GM21367 (cell line): ENCODE data around the gene OR8G5.
"Not testable (repeated sequence)": the region's sequence is repeated elsewhere in the genome, so short reads cannot be mapped to it uniquely, and the experiment has no call there.

Source experiments
- ATAC-seq: cut with Tn5 transposase; IDR thresholded peaks from one replicate; pipeline ENCODE4 v1.9.1; 2021; ENCODE audit not compliant: unreplicated experiment

Gene OR8G5, protein sequence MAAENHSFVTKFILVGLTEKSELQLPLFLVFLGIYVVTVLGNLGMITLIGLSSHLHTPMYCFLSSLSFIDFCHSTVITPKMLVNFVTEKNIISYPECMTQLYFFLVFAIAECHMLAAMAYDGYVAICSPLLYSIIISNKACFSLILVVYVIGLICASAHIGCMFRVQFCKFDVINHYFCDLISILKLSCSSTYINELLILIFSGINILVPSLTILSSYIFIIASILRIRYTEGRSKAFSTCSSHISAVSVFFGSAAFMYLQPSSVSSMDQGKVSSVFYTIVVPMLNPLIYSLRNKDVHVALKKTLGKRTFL

DNA sequence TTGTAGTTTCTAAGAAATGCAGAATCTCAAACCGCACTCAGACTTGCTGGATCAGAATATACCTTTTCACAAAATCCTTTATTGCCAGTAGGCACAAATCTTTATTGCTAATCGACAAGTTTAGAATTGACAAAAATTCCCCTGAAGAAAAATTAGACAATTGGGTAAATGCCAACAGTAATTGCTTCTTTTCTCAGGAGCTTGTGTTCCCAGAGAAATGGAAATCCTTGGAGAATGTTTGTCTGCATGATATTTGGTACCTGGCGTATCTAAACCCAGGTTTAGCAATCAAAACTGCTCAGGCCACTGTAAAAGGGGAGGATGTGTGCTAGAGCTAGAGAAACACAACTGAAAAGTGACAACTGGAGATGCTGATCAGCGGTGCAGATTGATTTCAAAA, at the start of gene OR8G5:
Gene OR8G5 (plus strand): TSS at position 301 of the 400 bp plus-strand sequence. CDS start 8,556 bp downstream, outside the sequence.
- no peak for ATAC-seq

DNA sequence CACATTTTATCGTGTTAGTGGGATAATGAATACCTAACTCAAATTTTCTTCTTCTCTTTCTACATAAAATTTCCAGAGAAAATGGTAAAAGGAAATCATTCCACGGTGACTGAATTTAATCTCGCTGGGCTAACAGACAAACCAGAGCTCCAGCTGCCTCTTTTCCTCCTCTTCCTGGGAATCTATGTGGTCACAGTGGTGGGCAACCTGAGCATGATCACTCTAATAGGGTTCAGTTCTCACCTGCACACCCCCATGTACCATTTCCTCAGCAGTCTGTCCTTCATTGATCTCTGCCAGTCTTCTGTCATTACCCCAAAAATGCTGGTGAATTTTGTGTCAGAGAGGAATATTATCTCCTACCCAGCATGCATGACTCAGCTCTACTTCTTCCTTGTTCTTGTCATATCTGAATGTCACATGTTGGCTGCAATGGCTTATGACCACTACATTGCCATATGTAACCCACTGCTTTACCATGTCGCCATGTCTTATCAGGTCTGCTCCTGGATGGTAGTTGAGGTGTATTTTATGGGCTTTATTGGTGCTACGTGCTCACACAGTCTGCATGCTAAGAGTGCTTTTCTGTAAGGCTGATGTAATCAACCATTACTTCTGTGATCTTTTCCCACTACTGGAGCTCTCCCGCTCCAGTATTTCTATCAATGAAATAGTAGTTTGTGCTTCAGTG, 48.9 kb upstream of the OR8G5 start:
- no peak for ATAC-seq

GRCh38 chr11:124209824-124210357, 46.3 kb upstream of the OR8G5 start:
- no peak for ATAC-seq

GRCh38 chr11:124210421-124210820, 45.8 kb upstream of the OR8G5 start:
- no peak for ATAC-seq

DNA sequence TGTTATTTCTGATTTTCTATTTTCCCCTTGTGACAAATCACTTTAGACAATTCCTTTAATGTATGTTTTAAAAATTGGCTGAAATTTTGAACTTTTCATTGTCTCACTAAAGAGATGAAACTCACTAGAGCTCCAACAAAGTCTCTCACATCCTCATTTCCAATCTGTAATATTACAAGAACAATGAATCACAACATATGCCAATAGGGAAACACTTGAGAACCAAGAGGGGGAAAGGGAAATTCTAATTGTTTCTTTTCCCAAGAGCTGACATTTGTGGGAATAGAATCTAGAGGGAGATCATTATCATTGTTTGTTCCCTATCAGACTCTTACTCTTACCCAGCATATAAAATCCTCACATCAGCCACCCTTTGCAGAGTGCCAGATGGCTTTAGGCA, 44.9 kb upstream of the OR8G5 start:
- ATAC-seq: no peak

DNA sequence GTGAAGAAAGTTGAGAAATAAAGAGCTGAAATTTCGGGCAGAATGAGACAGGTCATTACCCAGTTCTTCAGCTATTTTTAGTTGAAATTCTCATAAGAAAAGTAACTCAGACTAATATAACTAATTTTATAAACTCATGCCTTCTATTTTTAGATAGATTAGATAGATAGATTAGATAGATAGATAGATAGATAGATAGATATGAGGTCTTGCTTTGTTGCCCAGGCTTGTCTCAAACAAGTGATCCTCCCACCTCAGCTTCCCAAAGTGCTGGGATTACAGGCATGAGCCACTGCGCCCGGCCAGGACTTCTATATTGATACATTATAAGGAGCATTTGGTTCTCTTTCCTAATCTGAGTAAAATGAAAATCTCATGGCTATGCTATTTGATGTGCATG, 42.1 kb upstream of the OR8G5 start:
- no peak for ATAC-seq

DNA sequence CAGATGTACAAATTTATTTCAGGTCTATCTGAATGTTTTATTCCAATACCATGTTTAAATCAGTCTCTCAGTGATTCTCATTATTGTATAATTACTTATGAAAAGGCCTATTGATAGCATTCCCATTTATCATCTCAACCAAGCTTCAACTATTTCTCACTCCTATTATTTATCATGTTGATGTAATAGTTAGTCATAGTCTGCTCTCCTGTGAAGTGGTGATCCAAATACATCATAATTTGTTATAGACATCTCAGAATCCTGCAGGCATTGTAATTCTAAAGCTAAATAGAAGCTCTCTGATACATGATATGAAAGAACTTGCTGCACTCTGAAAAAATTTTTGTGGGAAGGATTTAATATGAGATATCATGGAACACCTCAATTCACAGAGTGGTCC, 37.0 kb upstream of the OR8G5 start:
- ATAC-seq: no peak

GRCh38 chr11:124222407-124222806, 33.8 kb upstream of the OR8G5 start:
- ATAC-seq: no peak

DNA sequence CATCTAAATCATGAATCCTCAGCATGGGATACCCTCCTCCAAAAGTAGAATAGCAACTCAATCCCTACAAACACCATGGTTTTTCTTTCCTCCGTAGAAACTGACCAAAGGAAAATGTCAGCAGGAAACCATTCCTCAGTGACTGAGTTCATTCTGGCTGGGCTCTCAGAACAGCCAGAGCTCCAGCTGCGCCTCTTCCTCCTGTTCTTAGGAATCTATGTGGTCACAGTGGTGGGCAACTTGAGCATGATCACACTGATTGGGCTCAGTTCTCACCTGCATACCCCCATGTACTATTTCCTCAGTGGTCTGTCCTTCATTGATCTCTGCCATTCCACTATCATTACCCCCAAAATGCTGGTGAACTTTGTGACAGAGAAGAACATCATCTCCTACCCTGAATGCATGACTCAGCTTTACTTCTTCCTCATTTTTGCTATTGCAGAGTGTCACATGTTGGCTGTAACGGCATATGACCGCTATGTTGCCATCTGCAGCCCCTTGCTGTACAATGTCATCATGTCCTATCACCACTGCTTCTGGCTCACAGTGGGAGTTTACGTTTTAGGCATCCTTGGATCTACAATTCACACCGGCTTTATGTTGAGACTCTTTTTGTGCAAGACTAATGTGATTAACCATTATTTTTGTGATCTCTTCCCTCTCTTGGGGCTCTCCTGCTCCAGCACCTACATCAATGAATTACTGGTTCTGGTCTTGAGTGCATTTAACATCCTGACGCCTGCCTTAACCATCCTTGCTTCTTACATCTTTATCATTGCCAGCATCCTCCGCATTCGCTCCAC, 31.4 kb upstream of the OR8G5 start:
- ATAC-seq: not testable (repeated sequence)

DNA sequence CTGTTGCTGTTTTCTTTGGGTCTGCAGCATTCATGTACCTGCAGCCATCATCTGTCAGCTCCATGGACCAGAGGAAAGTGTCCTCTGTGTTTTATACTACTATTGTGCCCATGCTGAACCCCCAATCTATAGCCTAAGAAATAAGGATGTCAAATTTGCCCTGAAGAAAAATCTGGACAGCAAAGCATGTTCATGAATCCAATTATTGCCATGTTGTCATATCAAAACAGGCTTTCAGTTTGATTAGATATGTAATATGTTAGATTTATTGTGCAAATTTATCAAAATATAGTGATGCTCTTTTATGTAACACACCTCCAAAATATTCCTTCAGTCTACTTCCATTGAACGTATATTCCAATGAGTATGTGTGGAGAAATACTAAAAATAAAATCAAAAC, 30.7 kb upstream of the OR8G5 start:
- ATAC-seq: no peak

- ATAC-seq: no peak
Observed at GRCh38 chr11:124233376-124233775, 22.8 kb upstream of the OR8G5 start.

DNA sequence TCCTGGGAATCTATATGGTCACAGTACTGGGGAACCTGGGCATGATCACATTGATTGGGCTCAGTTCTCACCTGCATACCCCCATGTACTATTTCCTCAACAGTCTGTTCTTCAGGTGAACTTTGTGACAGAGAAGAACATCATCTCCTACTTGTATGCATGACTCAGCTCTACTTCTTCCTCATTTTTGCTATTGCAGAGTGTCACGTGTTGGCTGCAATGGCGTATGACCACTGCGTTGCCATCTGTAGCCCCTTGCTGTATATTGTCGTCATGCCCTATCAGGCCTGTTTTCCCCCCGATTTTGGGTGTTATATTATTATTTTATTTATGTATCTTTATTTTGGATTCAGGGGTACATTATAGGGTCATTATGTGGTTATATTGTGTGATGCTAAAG, 17.7 kb upstream of the OR8G5 start:
- ATAC-seq: no peak

- no peak for ATAC-seq
Observed at GRCh38 chr11:124240621-124241397, 15.4 kb upstream of the OR8G5 start, which contains the start of gene OR8G1. OR8G1 (plus strand) TSS chr11:124241095; CDS start chr11:124249676, 8,581 bp downstream.

DNA sequence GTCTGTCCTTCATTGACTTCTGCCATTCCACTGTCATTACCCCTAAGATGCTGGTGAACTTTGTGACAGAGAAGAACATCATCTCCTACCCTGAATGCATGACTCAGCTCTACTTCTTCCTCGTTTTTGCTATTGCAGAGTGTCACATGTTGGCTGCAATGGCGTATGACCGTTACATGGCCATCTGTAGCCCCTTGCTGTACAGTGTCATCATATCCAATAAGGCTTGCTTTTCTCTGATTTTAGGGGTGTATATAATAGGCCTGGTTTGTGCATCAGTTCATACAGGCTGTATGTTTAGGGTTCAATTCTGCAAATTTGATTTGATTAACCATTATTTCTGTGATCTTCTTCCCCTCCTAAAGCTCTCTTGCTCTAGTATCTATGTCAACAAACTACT, 6.3 kb upstream of the OR8G5 start:
- ATAC-seq: not testable (repeated sequence)

- ATAC-seq: not testable (repeated sequence)
Observed at GRCh38 chr11:124265041-124265440, 8.9 kb downstream of the OR8G5 start.

DNA sequence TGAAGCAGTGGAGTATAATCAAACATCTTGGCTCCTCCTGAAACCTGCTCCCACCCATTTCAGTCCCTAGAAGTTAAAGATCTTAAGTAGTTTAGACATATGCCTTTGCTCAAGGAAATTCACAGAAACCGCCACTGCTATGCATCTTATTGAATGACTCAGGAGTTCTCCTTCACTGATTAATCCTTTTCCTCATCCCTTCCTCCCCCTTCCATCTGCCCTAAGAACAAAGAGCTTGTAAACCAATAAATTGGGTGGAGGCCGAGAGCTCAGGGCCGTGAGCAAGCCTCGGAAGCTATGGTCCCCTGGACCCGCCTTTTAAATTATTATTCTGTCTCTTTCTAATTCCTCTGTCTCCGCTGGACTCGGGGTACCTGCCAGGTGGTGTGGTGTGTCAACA, 14.7 kb downstream of the OR8G5 start:
- ATAC-seq: not testable (repeated sequence)

DNA sequence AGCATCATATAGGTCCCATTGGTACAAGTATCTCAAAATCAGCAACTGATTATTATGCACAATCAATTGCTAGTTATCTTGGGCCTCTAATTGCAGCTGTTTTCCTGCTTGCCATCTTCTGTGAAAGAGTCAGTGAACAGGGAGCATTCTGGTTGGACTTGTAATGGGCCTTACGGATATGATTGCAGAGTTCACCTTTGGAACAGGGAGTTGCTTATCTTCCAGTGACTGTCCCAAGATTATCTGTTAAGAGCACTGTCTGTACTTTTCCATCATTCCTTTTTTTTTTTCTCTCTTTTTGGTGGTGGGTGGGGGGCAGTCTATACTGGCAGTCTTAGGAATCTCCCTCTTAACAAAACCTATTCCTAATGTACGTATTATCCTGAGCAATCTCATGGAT, 17.8 kb downstream of the OR8G5 start:
- no peak for ATAC-seq

DNA sequence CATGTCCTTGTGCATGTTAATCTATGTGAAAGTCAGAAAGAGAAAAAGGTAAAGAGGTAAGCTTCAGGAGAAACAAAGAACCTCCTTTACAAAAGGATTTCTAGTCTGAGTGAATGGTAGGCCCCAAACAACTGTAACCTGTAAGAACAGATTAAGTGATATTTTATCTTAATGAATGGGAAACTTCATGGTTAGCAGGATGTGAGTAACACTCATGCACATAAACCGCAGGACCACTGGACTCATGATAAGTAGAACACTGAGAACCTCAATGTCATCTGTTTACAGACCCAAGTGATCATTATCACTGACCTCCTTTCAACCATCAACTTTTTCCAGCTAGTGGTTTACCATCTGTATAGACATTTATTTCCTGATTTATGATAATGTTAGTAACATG, 19.9 kb downstream of the OR8G5 start:
- ATAC-seq: no peak

- no peak for ATAC-seq
Observed at GRCh38 chr11:124277207-124277606, 21.0 kb downstream of the OR8G5 start.

DNA sequence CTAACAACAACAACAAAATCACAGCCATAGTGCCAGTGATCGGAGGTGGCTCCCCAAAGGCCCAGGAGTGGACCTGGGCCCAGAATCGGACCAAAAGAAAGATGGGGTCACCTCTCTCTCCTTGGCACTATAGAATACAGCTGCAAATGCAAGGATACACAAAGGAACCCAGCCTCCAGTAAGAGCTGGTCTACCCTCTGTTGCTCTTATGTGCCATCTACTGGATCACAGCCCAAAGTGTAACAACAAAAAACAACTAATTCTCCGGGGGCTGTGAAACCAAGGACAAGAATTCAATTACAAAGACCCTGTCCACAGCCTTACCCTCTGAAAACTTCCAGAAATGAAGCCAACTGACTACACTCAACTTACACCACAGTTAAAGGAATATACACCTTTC, 21.6 kb downstream of the OR8G5 start:
- no peak for ATAC-seq

DNA sequence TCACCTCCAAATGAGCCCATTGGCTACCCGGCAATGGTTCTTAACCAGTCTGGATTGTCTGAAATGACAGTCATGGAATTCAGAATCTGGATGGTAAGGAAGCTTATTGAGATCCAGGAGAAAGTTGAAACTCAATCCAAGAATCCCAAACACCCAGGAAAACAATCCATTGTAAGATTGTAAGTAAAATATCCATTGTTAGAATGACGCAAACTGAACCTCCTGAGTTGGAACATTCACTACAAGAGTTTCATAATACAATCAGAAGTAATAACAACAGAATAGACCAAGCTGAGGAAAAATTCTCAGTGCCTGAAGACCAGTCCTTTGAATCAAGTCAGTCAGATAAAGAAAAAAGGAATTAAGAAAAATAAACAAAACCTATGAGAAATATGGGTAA, 22.1 kb downstream of the OR8G5 start:
- ATAC-seq: no peak
